C4-2B (cell line): Measurements from ENCODE around the gene UBR2.

ENCODE experiments used
- ZFX ChIP-seq: fragments of 450-650 bp; IDR thresholded peaks from 2 replicates; pipeline ENCODE4 v1.6.1; 2017
- TF ChIP-seq, protein P1 (sequence below): fragments of 450-650 bp; conservative IDR thresholded peaks from 2 replicates; pipeline ENCODE4 v1.5.1; 2017; ENCODE audit warnings: mild to moderate bottlenecking

DNA sequence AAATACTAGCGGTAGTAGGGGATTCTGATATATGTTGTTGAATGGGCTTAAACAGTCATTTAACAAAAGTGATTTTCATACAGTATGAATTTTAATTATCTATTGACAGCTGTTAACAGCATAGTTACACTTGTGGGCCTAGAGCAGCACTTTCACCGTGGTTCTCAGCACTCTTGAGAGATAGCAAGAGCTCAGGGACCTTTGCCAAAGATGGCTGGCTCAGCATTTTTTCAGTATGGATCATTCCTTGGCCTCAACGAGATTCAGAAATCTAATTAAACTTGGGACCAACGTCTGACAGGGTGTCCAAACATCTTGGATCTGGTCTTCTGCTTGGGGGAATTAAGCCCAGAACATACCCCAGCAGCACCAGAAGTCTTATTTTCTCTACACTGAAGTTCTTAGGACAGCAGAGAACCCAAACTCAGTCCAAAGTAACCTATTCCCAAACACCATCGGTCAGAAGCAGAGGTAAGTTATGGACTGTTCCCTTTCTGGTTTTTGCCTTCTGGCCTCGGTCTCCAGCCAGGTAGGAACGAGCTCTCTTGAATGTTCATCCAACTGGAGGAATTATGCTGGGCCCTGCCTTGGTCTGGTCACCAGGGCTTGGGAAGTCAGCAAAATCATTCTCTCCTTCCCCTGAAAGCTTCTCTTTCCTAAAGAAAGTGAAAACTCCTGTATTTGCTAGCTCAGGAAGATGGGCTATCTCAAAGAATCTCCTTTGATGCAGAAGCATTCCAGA, 132.9 kb downstream of the UBR2 start:
- TF ChIP-seq, protein P1, sequence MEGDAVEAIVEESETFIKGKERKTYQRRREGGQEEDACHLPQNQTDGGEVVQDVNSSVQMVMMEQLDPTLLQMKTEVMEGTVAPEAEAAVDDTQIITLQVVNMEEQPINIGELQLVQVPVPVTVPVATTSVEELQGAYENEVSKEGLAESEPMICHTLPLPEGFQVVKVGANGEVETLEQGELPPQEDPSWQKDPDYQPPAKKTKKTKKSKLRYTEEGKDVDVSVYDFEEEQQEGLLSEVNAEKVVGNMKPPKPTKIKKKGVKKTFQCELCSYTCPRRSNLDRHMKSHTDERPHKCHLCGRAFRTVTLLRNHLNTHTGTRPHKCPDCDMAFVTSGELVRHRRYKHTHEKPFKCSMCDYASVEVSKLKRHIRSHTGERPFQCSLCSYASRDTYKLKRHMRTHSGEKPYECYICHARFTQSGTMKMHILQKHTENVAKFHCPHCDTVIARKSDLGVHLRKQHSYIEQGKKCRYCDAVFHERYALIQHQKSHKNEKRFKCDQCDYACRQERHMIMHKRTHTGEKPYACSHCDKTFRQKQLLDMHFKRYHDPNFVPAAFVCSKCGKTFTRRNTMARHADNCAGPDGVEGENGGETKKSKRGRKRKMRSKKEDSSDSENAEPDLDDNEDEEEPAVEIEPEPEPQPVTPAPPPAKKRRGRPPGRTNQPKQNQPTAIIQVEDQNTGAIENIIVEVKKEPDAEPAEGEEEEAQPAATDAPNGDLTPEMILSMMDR, result no peak
- TF ChIP-seq ZFX, result no peak
